Esophagus muscularis mucosa (tissue), 4 donors: ENCODE measurements around the gene LRRC47. TPM values are rescaled to one million over a fixed set of nuclear protein-coding genes. Genes with fewer than 3 reads are reported as not detected.

Source experiments
- DNase-seq: peaks from one replicate; pipeline ENCODE4 v3.0.0-alpha.2; 2017; ENCODE audit errors: extremely low spot score
- H3K27ac ChIP-seq, 4 donors: fragments of 200-600 bp; sonication (generic); replicated peaks in 1 of 4; 1 replicate in 3 of 4; 2 replicates in 1 of 4; pipeline ENCODE4 v1.5.1; 2016 to 2019; ENCODE audit warnings: mild to moderate bottlenecking in 1 of 4
- H3K27me3 ChIP-seq, 4 donors: fragments of 200-600 bp; sonication (generic); one replicate each; pipeline versions ENCODE4 v1.5.1 to v1.6.0; 2016 to 2019
- H3K36me3 ChIP-seq, 4 donors: fragments of 200-600 bp; sonication (generic); one replicate each; pipeline ENCODE4 v1.5.1; 2016 to 2019
- H3K4me1 ChIP-seq, 4 donors: fragments of 200-600 bp; sonication (generic); one replicate each; pipeline ENCODE4 v1.5.1; 2016 to 2019
- H3K4me3 ChIP-seq, 4 donors: fragments of 200-600 bp; sonication (generic); 1 replicate in 2 of 4; 2 replicates in 2 of 4; pipeline ENCODE4 v1.5.1; 2016 to 2019; ENCODE audit warnings: mild to moderate bottlenecking in 4 of 4, moderate library complexity in 1 of 4
- H3K9me3 ChIP-seq, 4 donors: fragments of 200-600 bp; sonication (generic); 1 replicate in 3 of 4; 2 replicates in 1 of 4; pipeline ENCODE4 v1.5.1; 2016 to 2019
- CTCF ChIP-seq, 3 experiments: fragments of 200-600 bp in 2 of 3; fragments of 450-650 bp in 1 of 3; sonication (generic) in 2 of 3; IDR thresholded peaks; one replicate each; pipeline ENCODE4 v1.5.1; 2017 to 2019; ENCODE audit warnings: antibody characterized with exemption in 3 of 3, mild to moderate bottlenecking in 2 of 3, moderate library complexity in 1 of 3
- EP300 ChIP-seq: sonication (generic); formaldehyde crosslinking; IDR thresholded peaks from one replicate; pipeline ENCODE4 v1.6.1; 2017; ENCODE audit warnings: antibody characterized with exemption
- POLR2A ChIP-seq: fragments of 450-650 bp; IDR thresholded peaks from one replicate; pipeline ENCODE4 v1.6.1; 2017; ENCODE audit warnings: antibody characterized with exemption, moderate library complexity, mild to moderate bottlenecking, low read depth
- POLR2AphosphoS5 ChIP-seq, 2 donors: sonication (generic); formaldehyde crosslinking; IDR thresholded peaks; one replicate each; pipeline ENCODE4 v1.6.1; 2017; ENCODE audit warnings: antibody characterized with exemption in 2 of 2
- WGBS: methylation state at CpG from one replicate; pipeline ENCODE4 v1.1.5; 2018; 5-methylcytosine and 5-hydroxymethylcytosine counted together
- intact Hi-C: fragments of 100-400 bp; cut with DNase I; formaldehyde crosslinking; loops from one replicate; pipeline ENCODE4 v1.15.1; 2023
- total RNA-seq, 4 donors: library from RNA; depleted of rRNA; stranded (reverse); fragments of >200 nt; gene quantifications; one replicate each; pipeline versions ENCODE4 v1.1.0 to v1.2.1, GENCODE V29; 2016

LRRC47 gene
- total RNA-seq, 4 donors from 2014 or later, result 34.1 to 51.6 (median 44.1) TPM

DNA sequence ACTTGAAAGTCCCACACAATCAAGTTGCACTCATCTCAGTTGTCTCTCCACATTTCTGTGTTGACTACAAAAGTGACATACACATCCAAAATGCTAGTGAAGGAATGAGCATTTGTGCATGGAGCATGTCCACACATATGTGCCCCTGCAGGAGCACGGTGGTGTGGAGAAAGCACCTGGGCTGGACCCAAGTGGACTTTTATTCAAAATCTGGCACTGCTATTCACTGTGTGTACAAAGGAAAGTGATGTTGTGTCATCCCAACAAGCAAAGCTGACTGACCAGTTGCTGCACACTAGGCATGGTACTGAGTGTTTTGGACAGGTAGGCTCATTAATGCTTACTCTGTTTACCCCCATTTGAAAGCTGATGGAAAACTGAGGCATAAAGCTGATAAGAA, 41.4 kb upstream of the LRRC47 start:
- H3K36me3 ChIP-seq, result peaks cover 59 to 100% (median 94%) of the 10 kb centered on the region in 4 donors
- TF ChIP-seq POLR2A (no peak), CTCF (IDR thresholded peaks at IDR 0.05) (no peak), EP300 (no peak), POLR2AphosphoS5 (IDR thresholded peaks at IDR 0.05) (no peak)
- 90% methylated on average over 1 of the region's 1 CpG for WGBS

DNA sequence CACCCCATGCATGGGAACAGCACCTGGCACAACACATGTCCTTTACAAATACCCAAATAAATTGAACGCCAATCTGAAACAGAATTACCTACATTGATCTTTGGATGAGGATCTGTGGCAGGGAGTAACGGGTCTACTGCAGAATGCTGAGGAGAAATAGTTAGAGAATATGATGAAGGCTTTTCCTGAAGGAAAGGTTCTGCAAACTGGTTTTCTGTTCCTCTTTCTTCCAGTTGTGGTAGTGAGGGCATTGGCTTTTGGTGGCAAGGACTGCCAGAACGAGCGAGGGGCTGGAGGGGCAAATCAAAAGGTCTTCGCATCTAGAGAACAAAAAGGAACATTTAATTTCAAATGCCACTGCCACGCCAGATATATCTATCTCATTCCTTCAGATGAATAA, 40.9 kb upstream of the LRRC47 start:
- Histone ChIP-seq H3K4me3 (no peak overlapping the region), H3K27me3 (no peaks in the 10 kb centered on the region), H3K27ac (no peak overlapping the region), H3K4me1 (no peaks in the 10 kb centered on the region), H3K36me3 (peaks cover 64 to 100% (median 94%) of the 10 kb centered on the region in 4 donors), H3K9me3 (peaks cover 0 to 8% (median 5%) of the 10 kb centered on the region in 4 donors)
- 96% methylated on average over 6 of the region's 6 CpGs for WGBS
- DNase-seq, result no peak
- TF ChIP-seq EP300 (no peak), POLR2AphosphoS5 (IDR thresholded peaks at IDR 0.05) (no peak), CTCF (IDR thresholded peaks at IDR 0.05) (no peak), POLR2A (no peak)
- intact Hi-C loops, result no loop called here

More for the DNA sequence above, 41.4 kb upstream of the LRRC47 start:
- H3K9me3 ChIP-seq, result peaks cover 0 to 8% (median 5%) of the 10 kb centered on the region in 4 donors
- no peaks in the 10 kb centered on the region for H3K27me3 ChIP-seq
- H3K4me1 ChIP-seq, result no peaks in the 10 kb centered on the region
- intact Hi-C loops, result no loop called here
- no peak for DNase-seq
- no peak overlapping the region for H3K27ac ChIP-seq
- H3K4me3 ChIP-seq, result no peak overlapping the region

- WGBS, result 96% methylated on average over 11 of the region's 11 CpGs
- no peaks in the 10 kb centered on the region for H3K4me1 ChIP-seq
- no peak overlapping the region for H3K4me3 ChIP-seq
- TF ChIP-seq EP300, result no peak
- TF ChIP-seq POLR2A, result no peak
- no peak for TF ChIP-seq CTCF (IDR thresholded peaks at IDR 0.05)
- TF ChIP-seq POLR2AphosphoS5 (IDR thresholded peaks at IDR 0.05), result no peak
- intact Hi-C loops, result no loop called here
- H3K27me3 ChIP-seq, result no peaks in the 10 kb centered on the region
- H3K27ac ChIP-seq, result no peak overlapping the region
- peaks cover 0 to 8% (median 5%) of the 10 kb centered on the region in 4 donors for H3K9me3 ChIP-seq
- peaks cover 62 to 100% (median 94%) of the 10 kb centered on the region in 4 donors for H3K36me3 ChIP-seq
- no peak for DNase-seq
Observed at GRCh38 chr1:3836421-3836820, 40.1 kb upstream of the LRRC47 start.

- Histone ChIP-seq H3K9me3 (peaks cover 0 to 8% (median 5%) of the 10 kb centered on the region in 4 donors), H3K4me3 (no peak overlapping the region), H3K36me3 (peaks cover 68 to 100% (median 95%) of the 10 kb centered on the region in 4 donors), H3K4me1 (no peaks in the 10 kb centered on the region), H3K27me3 (no peaks in the 10 kb centered on the region), H3K27ac (no peak overlapping the region)
- 94% methylated on average over 10 of the region's 10 CpGs for whole genome bisulfite sequencing
- intact Hi-C loops, result no loop called here
- TF ChIP-seq POLR2A (no peak), POLR2AphosphoS5 (IDR thresholded peaks at IDR 0.05) (no peak), CTCF (IDR thresholded peaks at IDR 0.05) (no peak), EP300 (no peak)
- DNase-seq, result no peak
Observed at GRCh38 chr1:3834701-3835100, 38.4 kb upstream of the LRRC47 start.

DNA sequence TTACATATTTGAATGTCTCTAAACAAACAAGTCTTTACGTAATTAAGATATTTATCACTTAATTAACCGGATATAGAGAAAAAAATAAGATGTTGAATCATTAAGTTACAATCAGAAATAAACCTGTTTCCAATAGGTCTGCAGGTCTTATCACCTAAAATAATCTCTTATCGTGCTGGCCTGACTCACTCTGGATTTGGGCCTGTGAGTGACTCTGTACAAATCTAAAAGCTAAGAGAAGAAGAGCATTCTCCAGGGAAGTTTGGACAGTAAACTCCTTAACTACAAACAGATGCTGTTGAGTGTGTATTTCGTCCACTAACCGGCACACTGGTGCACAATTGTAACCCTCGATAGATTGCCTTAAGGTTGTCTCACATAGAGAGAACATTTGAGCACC, 35.4 kb upstream of the LRRC47 start:
- Histone ChIP-seq H3K4me1 (no peaks in the 10 kb centered on the region), H3K36me3 (peaks cover 59 to 100% (median 95%) of the 10 kb centered on the region in 4 donors), H3K4me3 (no peak overlapping the region), H3K27me3 (no peaks in the 10 kb centered on the region), H3K9me3 (no peaks in the 10 kb centered on the region), H3K27ac (no peak overlapping the region)
- intact Hi-C loops, result no loop called here
- TF ChIP-seq POLR2AphosphoS5 (IDR thresholded peaks at IDR 0.05) (no peak), CTCF (IDR thresholded peaks at IDR 0.05) (no peak), EP300 (no peak), POLR2A (no peak)
- 89% methylated on average over 6 of the region's 6 CpGs for WGBS
- DNase-seq, result no peak
